Measurements from ENCODE around the gene SLC25A21.

- TF ChIP-seq POLR2A (IDR thresholded peaks at IDR 0.05; ENCODE audit: low read depth, low read length) = no peak
- TF ChIP-seq TAF1 (IDR thresholded peaks at IDR 0.05; ENCODE audit: borderline replicate concordance, low read depth, low read length) = no peak
These were observed 27.0 kb downstream of the SLC25A21 start for GRCh38 chr14:37145395-37145794.
